HG03025 (cell line): Measurements from ENCODE around the gene KLF11.

Experiments used
- ATAC-seq: cut with Tn5 transposase; IDR thresholded peaks from one replicate; pipeline ENCODE4 v1.9.1; 2021; ENCODE audit warnings: mild to moderate bottlenecking, moderate library complexity; ENCODE audit not compliant: unreplicated experiment, low FRiP score

The KLF11 gene

DNA sequence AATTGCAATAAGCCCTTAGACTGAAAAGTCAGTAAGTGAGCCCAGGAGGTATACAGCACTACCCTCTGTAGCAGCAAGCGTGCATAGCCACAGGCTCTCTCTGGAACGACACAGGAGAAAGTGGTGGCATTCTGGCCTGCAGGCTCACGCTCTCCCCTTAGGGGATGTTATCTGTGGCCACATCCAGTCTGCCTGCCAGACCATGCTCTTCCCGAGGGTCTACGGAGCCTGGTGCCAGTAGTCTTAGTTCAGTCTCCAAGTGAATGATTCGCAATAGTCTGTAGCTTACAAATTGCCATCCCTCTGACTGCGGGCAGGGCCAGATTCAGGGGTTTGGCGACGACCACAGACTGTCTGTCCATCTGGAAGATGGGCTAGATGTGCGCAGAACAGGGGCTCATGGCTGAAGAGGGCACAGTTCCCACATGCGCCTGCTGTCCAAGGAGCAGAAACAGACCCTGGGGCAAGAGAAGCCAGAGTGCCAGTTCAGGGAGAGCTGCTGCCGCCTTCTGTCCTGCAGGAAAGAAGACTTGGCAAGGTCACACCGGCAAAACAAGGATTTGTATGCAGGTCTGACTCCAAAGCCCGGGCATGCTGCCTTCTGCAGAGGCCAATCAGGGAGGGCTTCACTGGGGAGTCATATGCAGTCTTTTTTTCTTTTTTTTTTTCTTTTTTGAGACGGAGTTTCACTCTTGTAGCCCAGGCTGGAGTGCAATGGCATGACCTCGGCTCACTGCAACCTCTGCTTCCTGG is 3.5 kb upstream of the KLF11 start:
- no peak for ATAC-seq

GRCh38 chr2:10041711-10042110 is 1.6 kb upstream of the KLF11 start:
- no peak for ATAC-seq

DNA sequence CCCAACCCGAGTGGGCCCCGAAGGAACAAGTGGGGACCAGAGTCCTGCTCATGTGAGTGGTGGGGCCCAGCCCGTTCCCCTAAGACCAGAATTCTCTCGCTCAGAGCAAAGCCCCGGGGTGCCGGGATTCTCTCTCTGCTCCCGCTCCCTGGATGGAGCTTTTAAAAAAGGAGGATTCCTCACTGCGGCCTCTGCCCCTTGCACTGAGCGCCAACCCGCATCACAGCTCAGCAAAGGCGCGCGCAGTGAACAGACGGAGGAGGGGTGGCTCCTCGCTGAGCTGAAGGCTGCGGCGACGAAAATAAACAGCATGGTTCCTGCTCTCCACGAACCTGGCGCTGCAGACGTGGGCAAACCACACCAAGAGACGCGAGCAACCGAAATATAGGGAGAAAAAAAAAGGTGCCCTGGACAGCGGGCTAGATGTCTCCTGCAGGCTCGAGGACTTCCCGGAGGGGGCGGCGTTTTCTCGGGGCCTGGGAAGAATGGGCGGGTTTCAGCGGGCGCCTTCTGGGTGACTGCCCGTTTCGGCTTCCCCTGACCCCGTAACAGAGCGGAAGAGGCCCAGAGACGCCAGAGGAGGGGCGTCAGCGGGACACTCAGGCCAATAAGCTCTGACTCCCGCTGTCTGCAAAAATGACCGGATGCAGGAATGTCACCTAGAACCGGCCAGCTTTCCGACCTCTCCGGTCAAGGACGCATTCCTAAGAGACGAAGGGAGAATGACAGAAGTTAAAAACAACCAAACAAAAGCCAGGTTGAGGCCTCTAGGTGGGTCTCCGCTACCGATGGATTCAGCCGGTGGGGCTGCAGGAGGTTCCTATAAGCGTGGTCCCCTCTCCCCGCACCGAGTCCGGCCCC is 819 bp upstream of the KLF11 start:
- no peak for ATAC-seq

GRCh38 chr2:10043906-10044601 is 704 bp downstream of the KLF11 start:
- peak; percentile 63 for ATAC-seq

DNA sequence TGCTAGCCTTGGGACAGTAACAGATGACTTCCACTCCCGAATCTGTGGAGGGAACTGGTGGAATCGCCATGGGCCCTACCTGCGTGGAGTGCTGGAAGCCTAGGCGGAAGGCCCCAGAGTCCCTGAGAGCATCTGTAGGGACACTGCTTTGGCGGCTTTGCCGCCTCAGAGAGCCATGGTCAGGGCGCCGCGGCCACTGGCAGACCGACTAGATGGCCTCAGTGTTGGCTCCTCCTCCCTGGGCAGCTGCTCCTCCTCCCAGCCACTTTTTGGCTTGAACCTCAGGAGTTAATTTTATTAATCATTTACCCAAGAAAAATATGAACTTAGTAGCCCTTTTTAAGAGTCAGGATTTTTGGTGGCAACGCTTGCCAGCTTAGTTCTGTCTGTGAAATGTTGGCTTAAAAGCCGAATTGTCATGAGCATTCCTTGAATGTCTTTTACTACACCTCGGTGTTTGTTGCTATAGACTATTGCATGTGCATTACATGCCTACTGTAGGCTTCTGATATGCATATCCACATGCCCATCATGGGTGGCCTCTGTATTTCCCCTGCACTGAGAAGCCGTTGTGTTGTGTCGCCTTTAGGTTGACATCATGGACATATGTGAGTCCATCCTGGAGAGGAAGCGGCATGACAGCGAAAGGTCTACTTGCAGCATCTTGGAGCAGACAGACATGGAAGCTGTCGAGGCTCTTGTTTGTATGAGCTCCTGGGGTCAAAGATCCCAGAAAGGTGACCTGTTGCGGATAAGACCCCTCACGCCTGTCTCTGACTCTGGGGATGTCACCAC is 2.4 kb downstream of the KLF11 start:
- ATAC-seq: no peak

GRCh38 chr2:10046931-10047330 is 3.6 kb downstream of the KLF11 start:
- no peak for ATAC-seq

DNA sequence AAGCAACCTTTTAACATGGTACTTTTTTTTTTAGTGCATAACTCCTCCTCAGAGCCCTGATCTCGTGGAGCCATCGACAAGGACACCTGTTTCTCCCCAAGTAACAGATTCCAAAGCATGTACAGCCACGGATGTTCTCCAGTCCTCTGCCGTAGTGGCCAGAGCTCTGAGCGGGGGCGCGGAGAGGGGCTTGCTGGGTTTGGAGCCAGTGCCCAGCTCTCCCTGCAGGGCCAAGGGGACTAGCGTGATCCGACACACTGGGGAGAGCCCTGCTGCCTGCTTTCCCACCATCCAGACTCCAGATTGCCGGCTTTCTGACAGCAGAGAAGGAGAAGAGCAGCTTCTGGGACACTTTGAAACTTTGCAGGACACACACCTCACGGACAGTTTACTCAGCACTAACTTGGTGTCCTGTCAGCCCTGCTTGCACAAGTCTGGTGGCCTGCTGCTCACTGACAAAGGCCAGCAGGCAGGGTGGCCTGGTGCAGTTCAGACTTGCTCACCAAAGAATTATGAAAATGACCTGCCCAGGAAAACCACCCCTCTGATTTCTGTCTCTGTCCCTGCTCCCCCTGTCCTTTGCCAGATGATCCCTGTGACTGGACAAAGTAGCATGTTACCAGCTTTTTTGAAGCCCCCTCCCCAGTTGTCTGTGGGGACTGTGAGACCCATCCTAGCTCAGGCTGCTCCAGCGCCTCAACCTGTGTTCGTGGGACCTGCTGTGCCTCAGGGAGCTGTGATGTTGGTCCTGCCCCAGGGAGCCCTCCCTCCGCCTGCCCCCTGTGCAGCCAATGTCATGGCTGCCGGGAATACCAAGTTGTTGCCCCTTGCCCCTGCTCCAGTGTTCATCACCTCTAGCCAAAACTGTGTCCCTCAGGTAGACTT is 4.5 kb downstream of the KLF11 start:
- no peak for ATAC-seq

DNA sequence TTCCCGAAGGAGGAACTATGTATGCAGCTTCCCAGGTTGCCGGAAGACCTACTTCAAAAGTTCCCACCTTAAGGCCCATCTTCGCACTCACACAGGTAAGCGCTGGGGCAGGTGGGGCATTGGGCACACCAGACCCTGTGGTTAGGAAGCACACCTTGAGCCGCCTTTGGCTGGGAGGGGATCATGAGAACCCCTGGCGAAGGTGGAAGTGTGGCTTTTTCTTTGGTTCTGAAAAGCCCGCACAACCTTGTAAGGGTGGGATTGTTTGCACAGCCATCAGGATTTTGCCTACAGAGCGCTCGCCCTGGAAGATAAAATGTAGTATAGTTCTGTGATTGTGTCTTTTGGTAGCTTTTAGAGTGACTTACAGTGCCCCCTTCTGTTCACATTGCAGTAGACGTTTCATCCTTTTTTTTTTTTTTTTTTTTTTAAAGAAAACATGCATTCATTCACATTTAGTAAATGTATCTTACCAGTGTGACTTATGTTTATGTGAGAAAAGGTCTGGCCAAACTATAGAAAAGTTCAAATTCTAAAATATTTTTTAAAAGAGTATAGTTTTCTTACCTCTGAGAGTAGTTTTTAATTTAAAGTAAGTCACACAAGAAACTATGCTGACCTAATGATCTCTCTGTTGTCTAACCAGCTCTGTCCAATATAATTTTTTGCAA is 5.3 kb downstream of the KLF11 start:
- no peak for ATAC-seq

GRCh38 chr2:10052216-10052615 is 8.9 kb downstream of the KLF11 start:
- no peak for ATAC-seq

DNA sequence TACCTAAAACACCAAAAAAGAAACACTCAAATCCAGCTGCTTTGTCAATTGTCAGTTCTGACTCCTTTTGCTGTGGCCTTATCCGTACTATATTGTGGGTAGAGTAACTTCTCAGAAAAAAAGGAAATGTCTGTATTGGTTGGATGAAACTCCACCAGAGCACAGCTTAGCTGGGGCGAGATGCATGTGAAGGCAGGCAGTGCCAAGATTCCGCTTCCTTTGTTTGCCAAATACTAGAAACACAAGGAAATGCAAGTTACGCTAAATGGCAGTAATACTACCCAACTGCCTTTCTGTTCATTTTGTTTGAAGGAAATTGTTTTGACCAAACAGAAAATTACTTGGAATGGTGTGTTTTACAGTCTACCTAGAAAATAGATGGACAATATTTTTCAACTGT is 10.0 kb downstream of the KLF11 start:
- no peak for ATAC-seq

DNA sequence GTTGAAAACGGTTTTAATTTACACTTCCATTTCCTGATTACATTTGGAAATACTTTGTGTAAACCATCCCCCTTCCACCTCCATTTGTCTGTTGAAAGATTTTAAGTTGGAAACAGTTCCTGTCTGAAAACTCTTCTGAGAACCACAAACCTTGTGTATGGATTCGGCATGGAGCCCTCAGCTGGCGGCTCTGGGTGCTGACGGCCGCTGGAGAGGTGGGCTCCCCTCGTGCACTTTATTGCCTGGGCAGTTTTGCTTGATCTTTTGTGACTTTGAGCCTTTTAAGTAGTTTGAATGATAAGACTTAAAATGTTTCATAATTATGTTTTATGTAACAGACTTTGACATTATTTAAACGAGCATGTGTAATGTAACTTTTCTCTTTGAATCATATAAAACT is 11.1 kb downstream of the KLF11 start:
- ATAC-seq: no peak

DNA sequence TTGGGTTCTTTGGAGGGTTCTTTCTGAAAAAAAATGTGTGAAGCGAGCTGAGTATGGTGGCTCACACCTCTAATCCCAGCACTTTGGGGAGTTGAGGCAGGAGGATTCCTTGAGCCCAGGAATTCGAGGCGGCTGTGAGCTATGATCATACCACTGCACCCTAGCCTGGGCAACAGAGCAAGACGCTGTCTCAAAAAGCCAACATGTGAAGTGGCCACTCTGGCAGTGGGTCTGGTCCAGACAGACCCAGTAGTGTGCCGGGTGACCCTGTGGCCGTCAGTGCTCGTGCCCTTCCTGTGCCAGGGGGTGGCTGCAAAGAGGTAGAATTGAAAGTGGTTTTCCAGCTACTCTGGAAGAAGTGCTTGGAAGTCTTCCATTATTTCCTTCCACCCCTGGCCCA is 11.6 kb downstream of the KLF11 start:
- no peak for ATAC-seq

DNA sequence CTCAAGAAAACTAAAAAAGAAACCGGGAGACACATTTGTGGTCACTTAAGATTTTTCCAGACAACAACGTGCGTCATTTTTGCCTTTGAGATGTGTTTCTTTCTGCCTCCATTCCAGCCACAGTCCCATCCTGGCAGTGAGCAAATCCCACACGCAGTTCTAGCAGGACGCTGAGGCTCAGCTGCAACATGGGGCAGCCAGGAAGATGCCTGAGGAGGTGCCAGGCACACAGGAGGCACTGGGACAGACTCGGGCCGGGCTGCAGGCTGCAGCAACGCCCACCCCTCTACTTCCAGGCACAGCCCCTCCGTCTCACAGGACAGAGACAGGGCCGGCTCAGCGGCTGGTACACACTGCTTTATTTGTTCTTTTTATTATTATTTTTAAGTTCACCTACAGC is 13.1 kb downstream of the KLF11 start:
- no peak for ATAC-seq

- no peak for ATAC-seq
Measured at GRCh38 chr2:10057231-10058107, 14.1 kb downstream of the KLF11 start.

GRCh38 chr2:10058251-10059015 is 15.1 kb downstream of the KLF11 start:
- no peak for ATAC-seq

DNA sequence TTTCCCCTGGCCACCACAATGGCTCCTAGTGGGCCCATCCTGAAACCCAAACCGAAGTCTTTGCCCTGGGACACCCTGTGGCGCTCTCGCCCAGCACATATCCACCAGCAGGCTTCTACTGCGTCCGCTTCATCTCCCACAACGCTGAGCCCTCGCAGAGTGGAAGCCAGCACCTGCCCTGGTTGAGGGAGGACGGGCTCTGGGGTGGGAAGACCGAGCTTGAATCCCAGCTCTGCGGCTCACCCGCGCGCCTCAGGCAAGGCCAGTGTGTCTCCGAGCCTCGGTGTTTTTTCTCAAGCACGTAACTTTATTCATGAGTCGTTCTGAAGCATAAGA is 15.6 kb downstream of the KLF11 start:
- ATAC-seq: no peak

GRCh38 chr2:10059552-10060335 is 16.4 kb downstream of the KLF11 start:
- no peak for ATAC-seq
